SHP77 (cell line): ENCODE measurements around the gene WWC2.
"Not testable (repeated sequence)": the region's sequence is repeated elsewhere in the genome, so short reads cannot be mapped to it uniquely, and the experiment has no call there.

Experiments
- DNase-seq, 2 experiments: peaks; one replicate each; lab custom pipeline; 2025; lab: John Stamatoyannopoulos, UW

The WWC2 gene

GRCh38 chr4:183100827-183101226 lies 1.8 kb downstream of the WWC2 start:
- DNase-seq: no peak

GRCh38 chr4:183101956-183102480 lies 3.0 kb downstream of the WWC2 start:
- no peak for DNase-seq

DNA sequence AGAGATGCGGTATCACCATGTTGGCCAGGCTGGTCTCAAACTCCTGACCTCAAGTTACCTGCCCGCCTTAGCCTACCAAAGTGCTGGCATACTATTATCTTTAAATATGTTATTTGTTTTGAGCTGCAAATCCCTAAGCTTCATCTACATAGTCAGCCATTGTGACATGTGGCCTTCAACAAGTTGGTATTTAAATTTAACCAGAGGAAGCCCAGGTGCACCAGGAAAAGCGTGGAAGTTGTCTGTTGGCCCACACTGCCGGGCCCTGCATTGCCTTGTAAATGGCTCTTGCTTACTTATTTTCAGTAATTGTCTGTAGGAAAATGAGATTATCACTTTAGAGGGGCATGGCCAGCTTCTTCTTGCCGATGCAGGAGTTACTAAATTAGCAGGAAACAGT lies 6.0 kb downstream of the WWC2 start:
- no peak for DNase-seq

DNA sequence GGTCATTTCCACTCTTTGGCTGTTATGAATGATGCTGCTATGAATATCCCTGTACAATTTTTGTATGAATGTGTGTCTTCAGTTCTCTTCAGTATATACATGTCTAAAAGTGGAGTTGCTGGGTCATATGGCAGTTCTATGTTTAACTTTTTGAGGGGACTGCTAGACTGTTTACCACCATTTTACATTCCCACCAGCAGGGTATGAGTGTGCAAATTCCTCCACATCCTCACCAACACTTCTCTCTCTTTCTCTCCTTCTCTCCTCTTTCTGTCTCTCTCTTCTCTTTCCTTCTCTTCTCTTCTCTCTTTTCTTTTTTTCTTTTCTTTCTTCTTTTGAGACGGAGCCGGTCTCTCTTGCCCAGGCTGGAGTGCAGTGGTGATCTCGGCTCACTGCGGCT lies 7.8 kb downstream of the WWC2 start:
- no peak for DNase-seq

DNA sequence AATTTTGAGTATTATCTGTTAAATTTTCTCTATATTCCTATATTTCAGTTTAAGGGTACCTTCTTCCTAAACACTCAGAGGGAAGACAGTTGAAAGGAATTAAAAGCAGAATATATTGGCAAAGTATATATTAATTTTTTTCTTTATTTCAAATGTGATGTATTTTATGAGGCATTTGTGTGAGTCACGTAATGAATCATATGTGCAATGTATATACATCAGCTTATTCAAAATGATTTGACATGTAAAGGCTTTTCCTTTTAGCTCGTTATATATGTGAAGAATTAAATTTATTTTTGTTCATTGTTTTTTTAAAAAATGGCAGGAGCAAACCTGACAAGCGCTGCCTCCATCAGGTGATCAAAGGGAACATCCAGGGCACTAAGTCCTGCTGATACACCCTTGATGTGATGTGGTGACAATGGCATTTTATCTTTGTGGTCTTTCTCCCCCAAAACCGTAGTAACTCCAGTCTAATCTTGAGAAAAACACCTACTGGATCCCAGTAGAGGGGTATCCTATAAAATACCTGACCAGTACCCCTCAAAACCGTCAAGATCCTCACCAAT lies 8.9 kb downstream of the WWC2 start:
- DNase-seq: no peak

GRCh38 chr4:183110244-183110643 lies 11.2 kb downstream of the WWC2 start:
- DNase-seq: no peak

DNA sequence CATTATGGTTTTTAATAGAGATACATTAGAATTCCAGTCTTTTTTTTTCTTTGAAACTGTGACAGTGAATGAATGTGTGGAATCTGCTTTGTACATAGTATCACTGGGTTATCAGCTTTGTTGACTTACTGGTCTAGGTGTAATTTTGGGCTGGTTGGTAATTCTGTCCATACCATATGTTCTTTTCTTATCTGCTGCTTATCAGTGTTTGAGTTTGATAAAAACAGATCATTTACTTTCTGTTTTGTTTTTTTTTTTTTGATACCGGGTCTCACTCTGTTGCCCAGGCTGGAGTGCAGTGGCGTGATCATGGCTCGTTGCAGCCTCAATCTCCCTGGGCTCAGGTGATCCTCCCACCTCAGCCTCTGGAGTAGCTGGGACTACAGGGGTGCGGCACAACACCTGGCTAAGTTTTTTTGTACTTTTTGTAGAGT lies 12.4 kb downstream of the WWC2 start:
- no peak for DNase-seq

- no peak for DNase-seq
Measured at GRCh38 chr4:183118141-183118540, 19.1 kb downstream of the WWC2 start.

GRCh38 chr4:183118585-183118984 lies 19.5 kb downstream of the WWC2 start:
- no peak for DNase-seq

DNA sequence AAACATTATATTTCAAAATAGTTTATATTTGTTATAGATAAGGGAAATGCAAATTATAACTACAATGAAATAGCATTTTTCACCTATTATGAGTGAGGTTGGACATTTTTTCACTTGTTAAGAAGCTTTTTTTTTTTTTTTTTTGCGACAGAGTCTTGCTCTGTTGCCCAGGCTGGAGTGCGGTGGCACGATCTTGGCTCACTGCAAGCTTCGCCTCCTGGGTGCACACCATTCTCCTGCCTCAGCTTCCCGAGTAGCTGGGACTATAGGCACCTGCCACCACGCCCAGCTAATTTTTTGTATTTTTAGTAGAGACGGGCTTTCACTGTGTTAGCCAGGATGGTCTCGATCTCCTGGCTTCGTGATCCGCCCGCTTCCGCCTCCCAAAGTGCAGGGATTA lies 22.6 kb downstream of the WWC2 start:
- DNase-seq: not testable (repeated sequence)

- no peak for DNase-seq
Measured at GRCh38 chr4:183124228-183124627, 25.2 kb downstream of the WWC2 start.

DNA sequence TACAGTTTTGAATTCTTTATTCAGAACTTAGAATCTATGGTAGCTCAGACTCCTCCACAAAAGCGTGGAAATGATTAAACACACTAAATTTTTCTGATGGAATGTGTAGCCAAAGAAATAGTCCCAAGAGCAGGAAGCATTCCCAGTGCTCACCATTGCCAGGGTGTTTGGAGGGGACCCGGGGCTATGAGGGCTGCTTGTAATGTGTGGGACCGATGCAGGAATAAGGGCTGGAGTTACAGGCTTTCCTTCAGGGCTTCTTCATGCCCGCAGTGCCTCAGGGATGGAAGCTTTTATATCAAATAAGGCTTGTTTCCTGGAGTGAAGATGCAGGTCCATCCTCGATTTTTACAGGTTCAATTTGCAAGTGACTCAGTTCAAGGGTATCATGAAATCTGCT lies 25.8 kb downstream of the WWC2 start:
- DNase-seq: no peak

DNA sequence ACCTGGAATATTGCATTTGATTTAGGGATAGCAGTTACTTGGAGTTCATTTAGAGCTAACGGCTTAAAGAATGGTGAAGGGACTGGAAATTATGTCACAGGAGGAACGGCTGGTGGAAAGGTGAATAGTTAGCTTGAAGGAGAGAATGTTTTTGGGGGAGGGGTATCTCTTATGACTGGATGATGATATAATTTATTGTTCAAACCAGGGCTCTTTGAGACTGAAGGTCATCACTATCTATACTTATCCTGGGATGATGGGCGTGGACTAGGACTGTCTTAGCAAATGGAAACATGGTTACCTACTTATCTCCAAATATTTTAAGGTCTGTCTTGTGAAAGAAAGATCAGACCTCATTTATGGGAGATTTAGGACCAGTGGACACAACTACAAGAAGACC lies 30.1 kb downstream of the WWC2 start:
- DNase-seq: no peak

DNA sequence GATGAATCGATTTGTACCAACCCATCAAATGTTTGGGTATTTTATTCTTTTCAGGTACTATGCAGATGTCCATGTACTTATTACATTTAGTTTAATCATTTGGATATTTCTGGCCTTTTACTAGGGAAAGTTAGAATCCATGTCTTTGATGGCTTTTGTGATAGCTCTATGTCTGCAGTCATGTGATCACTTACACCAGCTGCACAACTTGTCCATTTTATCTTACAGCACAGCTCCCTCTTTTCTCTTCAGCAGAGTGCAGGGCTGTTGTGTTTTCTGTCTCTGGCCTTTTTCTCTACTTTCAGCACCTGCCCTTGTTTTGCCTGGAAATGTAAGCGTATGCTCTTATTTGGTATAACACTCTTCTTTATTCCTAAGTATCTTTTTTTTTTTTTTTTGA lies 30.6 kb downstream of the WWC2 start:
- DNase-seq: peak in 1 of 2 experiments; percentile 6

DNA sequence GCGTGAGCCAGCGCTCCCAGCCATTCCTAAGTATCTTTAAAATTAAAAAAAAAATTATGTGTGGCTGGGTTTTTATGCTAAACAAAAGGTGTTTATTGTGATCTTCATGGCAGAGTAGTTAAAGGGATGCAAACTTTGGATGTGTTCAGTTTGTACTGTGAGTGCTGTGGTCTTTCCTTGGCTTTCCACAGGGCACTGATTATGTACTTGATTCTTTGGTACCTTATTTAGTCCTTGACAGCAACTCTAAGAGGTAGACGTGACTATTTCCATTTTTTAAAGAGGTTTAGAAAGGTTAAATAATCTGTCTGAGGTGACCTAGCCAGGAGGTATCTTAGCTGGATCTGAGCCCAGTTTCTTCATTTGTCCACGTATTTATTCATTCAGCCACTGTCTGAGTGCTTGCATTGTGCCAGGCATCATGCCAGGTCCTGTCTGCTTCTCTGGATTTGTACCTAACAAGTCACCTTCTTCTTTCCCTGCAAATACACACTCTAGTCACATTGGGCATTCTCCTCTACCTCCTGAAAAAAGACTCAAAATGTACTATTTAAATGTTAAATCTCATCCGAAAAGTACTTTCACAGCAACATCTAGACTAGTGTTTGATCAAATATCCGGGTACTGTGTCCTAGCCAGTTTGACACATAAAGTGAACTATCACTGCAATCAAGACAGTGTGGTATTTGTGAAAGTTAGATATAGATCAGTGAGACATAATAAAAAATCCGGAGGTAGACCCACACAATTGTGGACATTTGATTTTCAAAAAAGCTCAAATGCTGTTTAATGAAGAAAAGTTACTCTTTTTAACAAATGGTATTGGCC lies 31.5 kb downstream of the WWC2 start:
- peak; percentile 41 to 53 for DNase-seq

GRCh38 chr4:183132081-183132480 lies 33.0 kb downstream of the WWC2 start:
- no peak for DNase-seq

GRCh38 chr4:183132865-183133264 lies 33.8 kb downstream of the WWC2 start:
- DNase-seq: no peak

DNA sequence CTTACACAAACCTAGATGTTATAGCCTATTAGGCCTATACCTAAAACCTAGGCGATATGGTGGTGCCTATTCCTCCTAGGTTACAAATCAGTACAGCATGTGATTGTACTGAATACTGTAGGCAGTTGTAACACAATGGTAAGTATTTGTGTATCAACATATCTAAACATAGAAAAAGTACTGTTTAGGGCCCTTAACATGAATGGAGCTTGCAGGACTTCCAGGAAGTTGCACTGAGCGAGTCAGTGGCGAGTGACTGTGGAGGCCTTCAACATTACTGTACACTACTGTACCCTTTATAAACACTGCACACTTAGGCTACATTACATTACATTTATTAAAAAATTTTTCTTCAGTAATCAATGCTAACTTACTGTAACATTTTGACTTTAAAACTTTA lies 37.8 kb downstream of the WWC2 start:
- DNase-seq: no peak

DNA sequence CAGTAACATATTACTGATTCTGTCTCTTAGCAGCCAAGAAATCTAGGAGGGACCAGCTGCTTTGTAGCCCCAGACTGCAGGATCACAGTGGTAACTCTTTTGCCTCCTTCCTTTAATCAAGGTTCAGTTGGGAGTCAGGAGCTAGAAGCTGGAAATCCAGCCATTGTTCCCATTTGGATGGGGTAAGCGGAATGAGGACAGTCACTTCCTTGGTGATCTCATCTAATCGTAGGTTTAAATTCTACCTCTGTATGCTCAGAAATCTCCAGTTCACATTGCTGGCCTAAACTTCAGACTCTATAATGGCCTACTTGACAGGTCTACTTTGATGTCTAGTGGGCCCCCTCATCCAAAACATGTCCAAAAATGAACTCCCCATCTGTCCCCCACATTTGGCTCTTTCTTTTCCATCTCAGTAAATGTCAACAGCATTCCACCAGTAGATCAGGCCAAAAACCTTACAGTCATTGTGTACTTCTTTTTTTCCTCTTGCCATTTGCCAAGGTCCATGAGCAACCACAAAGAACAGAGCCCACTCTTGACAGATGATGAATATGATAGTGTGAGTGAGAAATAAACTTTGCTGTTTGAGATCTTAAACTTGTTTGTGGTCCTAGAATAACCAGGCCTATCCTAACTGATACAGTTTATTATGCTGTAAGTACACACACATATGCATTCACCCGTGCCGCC lies 40.1 kb downstream of the WWC2 start:
- DNase-seq: no peak

DNA sequence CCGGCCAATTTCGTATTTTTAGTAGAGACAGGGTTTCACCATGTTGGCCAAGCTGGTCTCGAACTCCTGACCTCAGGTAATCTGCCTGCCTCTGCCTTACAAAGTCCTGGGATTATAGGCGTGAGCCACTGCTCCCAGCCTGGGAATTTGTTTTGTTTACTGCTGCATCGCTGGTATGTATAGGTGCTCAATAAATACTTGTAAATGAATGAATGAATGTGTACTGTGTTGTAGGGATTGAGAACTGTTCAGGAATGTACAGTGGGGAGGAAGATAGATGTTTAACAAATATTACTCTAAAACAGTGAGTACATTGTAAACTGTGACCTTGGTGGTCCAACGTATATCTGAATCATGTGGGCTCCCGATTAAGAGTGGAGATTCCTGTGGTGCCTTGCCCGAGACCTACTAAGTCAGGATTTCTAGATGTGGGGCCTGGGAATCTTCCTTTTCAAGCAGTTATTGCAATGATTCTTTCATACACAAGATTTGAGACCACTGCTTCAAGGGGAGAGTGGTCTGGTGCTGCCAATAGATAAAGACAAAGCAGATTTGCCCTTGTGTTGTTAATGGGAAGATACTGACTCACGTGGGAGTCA lies 41.0 kb downstream of the WWC2 start:
- no peak for DNase-seq

GRCh38 chr4:183140911-183141320 lies 41.9 kb downstream of the WWC2 start:
- no peak for DNase-seq

DNA sequence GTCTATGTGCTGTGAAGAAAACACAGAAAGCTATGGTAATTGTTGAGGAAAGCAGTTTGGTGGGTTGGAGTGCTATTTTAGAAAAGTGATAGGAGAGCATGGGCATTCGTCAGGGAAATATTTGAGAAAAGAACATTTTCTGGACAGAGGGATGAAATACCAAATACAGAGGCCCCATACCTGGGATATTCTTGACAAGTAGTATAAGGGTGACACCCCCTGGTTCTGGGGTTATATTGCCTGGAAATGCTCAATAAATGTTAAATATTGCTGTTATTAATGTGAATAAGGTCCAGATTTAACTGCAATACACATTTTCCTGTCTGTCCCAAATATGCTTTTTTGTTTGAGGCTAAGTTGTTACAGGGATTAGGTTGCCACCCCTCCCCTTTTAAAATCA lies 42.9 kb downstream of the WWC2 start:
- no peak for DNase-seq
